Measurements from ENCODE around the gene MTG1.
"Not testable (repeated sequence)": the region's sequence is repeated elsewhere in the genome, so short reads cannot be mapped to it uniquely, and the experiment has no call there.

Gene MTG1

DNA sequence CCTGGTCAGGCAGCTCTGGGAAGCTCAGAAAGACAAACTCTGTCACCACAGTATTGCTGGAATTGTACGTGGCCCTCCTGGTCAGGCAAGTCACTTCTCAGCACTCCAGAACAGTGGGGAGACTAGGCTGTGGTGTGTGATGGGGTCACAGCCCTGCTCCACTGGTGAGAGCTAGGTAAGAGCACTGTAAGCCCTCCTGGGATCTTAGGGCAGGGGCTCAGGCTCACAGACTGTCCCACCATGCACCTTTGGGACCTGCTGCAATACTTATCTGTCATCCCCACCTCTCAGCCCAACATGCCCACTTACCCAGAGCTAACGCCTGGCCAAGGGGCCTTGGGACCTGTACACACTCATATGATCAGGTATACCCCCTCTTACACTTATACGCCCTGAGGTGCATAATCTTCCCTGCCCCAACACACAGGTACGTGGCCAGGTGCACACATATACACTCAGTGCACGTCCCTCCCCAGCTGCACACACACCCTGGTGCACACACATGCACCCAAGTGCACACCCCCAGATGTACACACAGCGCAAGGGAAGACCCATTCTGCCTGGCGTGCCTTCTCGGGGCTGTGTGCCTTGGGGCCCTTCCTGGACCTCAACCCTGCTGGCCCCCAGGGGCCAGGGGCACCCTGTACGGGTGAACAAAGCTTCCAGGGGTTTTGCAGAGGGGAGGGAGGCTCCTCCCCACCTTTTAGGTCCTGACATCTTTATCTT, 38.1 kb downstream of the MTG1 start:
- DNase-seq, result not testable (repeated sequence)

DNA sequence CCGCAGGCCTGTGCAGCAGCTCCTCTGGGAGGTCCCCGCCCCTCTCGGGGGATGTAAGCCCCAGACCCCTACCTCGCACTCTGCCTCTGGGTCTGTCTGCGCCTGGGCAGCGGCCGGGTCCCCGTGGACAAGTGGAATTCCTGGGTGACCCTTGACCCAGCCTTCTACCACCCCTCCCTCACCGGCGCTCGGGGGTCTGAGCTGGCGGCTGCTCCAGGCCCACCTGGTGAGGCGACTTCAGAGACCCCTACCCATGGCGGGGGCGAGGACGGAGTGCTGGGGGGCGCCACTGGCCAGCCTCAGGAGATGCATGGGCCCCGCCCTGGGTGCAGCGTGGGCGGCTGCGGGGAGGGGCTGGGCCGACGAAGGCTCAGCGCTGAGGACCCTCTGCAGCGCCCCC, 38.8 kb downstream of the MTG1 start:
- not testable (repeated sequence) for DNase-seq

DNA sequence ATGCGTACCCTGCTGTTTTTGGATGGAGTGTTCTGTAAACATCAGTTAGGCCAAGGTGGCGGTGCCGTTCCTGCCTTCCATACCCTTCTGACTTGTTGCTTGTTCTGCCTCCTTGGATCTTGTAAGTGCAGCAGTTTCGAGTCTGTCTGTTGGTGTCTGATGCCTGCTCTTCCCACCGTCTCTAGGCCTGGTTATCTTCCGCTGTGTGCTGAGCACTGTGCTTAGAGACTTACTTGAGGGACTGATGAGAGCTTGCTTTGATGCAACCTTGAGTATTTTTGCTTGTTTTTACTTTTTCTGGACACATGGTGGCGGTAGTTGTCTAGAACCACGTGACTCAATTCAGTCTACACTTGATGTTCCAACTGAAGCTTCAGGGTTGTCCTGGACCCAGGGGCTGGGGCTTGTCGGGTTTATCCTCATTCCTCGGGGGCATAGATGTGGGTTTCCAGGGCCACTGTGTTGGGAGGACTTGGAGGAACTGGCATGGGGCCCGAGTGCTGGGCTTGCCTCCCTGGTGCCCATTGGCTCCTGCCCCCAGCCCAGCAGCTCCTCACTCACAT, 44.8 kb downstream of the MTG1 start:
- no peak for DNase-seq

DNA sequence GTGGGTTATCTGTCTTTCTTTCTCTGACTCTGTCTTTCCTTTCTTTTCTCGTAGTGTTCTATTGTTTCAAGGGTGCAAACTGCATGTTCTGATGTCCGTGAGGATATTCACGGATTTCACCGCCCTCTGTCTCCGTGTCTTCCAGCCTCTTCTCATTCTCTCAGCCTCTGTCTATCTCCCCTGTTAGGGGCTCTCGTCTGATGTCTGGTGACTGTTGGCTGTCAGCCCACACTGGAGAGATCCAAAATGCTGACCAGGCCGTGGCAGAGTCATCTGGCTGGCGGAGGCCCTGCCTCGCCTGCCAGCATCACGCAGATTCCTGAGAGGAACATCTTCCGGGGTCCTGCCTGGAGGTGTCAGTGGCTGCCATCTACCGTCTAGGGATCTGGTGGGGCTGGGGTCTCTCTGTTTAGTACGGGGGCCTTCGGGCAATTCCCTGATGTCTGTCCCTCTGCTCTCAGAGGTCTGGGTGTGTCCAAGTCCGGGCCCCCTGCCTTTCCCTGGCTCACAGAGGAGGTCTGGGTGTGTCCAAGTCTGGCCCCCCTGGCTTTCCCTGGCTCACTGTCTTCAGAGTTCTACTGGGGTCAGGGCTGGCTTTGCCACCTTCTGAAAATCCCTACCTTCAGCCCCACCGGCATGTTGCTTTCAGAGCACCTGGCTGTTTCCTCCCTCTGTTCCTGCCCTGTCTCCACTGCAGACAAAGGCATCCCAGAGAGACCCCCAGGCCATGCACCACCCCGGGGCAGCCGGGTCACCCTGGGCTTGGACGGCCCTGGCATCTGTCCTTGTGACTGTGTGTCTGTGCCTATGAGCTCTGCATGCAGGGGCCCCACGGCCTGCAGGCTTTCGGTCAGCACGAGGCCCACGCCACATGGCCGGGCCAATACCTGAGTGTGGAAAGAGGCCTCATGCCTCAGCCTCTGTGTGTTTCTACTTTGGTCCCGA, 45.8 kb downstream of the MTG1 start:
- DNase-seq, result no peak

DNA sequence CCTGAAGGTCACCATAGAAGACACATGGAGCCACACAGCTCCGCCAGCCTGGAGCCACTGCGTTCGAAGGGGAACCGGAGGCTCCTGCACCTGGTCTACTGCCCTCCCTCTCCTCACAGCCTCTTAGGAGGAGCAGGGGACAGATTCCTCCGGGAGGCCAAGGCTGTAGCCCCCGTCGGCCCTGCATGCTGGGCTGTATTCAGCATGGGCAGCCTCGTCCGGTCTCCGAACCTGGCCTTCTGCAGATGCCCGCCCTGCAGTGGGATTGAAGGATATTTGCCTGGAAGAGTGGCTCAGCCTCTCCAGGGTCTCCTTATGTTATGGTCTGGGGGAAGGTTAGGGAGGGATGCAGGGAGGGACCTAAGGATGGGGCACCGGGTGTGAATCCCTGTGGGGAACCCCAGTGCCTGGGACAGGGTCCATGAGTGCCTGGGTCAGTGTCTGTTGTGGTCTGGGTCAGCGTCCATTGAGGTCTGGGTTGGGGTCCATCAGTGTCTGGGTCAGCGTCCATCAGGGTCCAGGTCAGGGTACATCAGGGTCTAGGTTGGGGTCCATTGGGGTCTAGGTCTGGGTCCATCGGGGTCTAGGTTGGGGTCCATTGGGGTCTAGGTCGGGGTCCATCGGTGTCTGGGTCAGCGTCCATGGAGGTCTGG, 46.8 kb downstream of the MTG1 start:
- DNase-seq, result no peak

DNA sequence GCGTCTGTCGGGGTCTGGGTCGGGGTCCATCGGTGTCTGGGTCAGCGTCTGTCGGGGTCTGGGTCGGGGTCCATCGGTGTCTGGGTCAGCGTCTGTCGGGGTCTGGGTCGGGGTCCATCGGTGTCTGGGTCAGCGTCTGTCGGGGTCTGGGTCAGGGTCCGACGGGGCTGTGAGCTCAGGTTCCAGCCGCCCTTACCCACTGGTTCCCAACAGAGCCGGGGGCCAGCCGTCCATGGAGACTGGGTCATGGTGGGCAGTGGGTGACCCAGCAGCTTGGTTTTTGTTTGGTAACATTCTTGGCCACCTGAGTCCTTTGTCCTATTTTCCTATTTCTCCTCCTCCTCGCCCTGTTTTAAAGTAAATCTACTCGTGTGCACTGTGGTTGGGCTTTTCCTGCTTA, 47.4 kb downstream of the MTG1 start:
- not testable (repeated sequence) for DNase-seq

DNA sequence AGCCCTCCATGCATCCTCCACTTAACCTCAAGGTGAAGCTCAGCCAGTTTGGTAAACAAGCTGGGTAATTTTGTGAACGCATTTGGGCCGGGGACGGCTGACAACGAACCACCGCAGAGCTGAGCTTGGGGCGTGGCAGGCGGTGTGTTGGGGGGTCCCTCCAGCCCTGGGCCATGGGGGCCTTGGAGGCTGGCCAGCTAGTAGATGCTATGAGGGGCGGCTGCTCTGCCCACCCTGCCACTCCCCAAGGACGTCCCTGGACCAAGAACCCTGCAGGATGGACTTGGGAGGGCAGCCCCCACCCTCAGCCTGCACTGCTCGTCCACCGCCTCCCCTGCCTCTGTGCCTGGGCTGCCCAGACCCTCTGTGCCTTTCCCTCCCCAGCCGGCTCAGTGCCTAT, 47.8 kb downstream of the MTG1 start:
- no peak for DNase-seq

DNA sequence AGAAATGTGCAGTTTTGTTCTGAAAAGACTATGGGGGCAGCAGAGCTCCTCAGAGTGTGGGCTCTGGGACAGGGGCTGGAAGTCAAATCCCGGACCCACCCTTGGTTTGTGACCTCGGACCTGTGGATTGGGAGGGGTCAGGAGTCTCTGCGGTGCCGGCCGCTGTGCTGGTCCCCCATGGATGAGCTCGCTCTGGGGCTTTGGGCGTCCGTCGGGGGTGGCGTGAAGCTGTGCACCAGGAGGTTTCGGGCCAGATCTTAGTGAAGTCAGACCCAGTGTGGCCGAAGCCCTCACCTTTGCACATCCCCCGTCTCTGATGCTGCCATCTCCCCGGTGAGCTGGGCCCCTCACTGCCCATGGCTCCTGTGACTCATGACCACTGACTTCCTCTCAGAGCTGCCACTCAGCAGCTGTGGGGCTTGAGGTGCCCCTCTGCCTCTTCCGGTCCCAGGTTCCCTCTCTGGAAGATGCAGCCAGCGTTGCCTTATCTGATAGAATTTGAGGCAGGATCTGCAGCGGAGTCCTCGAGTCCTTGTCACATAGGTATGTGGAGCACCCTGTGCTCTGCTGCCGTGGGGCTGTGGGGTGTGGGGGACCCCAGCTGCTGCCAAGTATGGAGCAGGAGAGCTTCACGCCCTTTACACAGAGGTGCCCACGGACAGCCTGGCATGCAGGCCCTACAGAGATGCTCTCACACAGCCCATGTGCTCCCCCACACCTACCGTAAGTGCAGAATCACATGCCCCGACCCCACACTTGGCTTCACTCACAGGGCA, 48.4 kb downstream of the MTG1 start:
- DNase-seq, result no peak

DNA sequence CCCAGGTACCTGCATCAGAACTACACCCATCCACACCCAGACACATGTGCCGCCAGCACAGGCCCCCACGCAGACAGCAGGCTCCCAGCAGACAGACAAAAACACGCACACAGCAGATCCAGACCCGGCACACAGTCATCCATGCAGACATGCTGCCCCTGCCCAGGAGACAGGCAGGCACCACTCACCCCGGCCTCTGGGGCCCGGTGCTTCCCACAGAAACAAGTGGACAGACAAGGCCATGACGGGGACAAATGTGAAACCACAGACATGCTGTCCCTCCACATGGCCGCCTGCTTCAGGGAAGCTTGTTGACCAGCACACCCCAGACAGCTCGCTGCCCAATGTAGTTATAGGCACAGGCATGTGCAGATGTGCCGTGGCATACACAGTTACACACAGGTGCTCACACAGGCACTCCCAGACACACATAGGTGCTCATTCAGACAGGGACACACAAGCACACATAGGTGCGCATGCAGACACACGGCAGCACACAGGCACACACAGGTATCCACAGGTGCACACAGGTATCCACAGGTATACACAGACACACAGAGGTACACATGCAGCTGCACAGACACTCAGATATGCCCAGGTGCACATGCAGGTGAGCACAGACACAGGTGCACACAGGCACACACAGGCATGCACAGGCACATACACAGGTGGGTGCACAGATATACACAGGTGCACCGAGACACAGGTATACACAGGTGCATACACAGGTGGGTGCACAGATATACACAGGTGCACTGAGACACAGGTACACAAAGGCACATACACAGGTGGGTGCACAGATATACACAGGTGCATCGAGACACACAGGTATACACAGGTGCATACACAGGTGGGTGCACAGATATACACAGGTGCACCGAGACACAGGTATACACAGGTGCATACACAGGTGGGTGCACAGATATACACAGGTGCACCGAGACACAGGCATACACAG, 49.3 kb downstream of the MTG1 start:
- no peak for DNase-seq

DNA sequence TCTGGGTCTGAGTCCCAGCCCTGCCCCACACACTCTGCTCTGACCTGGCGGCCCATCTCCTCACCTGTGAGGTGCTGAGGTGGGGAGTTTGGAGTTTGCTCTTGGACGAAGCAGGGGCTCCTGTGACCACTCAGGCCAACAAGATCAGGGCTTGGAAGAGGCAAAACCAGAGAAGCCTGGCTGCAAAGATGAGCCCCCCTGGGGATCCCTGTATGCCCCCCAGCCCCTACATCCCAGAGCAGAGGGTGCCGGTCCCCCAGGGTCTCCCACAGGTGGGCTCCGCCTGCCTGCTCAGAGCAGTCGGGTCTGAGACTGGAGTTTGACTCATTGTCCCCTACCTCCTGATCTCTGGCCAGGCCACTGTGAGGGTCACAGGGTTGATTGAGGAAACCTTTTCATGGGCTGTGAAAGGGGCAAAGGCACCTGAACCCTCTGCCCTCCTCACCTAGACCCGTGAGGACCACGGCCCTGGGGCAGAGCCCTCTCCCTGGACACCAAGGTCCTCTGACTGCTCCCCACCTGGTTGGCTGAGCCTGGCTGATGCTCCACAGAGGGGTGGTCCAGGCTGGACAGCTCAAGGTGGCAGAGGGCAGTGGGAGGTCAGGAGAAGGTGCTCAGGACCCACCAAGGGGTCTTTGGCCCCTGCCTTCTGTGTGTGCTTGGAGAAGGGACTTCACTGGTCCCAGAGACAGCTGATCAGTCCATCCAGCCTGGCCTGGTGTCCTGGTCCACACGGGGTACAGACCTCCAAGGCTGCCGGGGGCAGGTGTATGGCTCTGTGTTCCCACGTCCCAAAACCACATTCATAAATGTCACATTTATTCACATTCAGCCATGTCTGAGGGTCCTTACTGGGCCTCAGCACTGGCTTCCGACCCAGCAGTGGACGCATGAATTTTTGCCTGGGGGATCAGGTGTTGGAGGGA, 50.6 kb downstream of the MTG1 start:
- DNase-seq, result no peak

DNA sequence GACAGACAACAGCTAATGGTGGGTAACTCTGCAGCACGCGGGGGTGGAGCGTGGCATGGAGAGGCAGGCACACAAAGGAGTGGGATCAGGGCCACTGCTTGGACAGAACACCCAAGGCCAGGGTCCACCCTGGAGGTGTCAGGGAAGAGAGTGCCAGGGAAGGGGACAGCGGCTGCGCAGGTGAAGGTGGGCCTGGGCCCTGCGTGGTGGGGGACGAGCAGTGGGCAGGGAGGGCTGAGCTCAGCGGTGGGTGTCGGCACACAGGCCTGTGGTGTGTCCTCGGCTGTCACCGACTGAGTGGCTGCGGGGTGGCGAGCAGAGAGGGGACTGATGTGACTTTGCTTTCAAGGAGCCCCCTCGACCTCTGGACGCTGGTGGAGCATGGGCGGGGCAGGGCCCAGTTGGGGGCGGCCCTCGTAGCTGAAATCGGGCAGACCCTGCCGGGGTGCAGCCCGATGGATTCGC, 51.3 kb downstream of the MTG1 start:
- no peak for DNase-seq

DNA sequence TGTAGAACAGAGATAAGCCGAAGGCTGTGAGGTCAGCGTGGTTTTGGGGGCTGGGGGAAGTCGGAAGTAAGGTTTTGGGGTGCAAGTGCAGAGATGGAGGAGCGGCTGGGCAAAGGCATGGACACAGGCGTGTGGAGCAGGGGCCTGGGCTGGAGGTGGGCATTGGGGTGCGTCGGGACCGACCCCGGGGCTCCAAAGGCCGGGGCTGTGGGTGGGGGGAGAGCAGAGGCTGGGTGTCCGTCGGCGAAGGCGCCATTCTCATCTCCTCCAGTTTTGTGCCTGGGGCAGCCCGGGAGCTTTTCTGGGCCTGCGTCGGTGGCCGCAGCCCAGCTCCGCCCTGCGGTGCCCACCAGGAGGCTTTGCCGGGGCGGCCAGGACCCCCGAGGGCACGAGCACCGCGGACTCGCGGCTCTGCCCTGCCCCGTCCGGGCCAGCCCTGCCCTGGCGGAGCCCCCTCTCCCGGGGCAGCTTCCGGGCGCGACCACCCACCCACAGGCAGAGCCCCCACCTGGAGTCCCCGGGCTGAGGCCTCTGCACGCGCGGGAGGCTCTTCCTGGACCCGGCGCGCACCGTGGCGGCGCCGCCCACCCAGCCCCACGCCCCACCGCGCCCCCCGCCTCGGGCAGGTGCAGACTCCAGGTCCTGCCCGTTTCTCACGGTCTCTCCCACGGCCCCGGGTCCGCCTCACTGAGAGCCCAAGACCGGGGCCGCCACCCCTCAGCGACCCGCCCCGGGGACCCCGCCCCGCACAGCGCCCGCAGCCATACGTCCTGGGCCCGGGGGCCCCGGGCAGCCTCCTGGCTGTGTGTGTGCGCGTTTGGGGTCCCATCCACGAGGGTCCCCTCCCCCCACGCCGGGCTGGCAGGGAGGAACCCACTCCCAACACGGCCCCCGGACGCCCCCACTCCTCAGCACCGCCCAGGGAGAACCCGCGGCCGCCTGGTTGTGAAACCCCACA, 52.1 kb downstream of the MTG1 start:
- DNase-seq, result no peak

DNA sequence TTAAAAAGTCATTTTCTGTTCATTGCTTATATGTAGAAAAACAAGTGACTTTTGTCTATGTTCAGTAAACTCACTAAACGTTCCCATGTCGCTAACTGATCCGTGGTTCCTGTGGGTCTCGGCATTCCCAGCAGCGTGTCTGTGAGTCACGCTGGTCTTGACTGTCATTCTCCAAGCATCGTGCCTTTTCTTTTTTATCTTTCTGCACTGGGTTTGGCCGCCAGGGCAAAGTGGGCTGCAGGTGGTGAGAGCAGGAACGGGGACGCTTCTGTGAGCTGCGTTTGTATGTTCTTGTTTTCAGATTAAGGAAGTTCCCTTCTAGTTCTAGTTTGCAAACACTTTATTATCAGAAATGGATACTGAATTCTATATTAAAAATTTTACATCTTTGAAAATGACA, 53.0 kb downstream of the MTG1 start:
- DNase-seq, result no peak

DNA sequence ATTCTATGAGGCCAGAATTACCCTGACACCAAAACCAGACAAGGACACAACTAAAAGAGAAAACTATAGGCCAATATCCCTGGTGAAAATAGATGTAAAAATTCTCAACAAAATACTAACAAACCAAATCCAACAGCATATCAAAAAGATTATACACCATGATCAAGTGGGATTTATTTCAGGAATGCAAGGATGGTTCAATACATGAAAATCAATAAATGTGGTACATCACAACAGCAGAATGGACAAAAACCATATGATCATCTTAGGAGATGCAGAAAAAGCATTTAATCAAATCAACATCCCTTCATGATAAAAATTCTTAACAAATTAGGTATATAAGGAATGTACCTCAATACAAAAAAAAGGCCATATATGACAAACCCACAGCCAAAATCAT, 54.2 kb downstream of the MTG1 start:
- DNase-seq, result no peak

DNA sequence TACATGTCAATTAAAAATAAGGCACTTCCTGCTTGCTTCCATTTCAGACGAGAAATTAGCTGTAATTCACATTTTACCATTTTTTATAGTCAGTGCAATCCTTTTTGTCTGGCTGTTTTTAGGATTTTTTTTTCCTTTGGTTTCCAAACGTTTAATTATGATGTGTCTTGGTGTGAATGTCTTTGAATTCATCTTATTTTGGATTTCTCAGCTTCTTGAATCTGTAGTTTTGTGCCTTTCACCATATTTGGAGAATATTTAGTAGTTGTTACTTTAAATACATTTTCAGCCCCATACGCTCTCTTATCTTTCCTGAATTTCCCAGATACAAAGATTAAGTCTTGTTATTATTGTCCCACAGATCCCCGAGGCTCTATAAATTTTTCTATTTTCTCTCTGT, 57.4 kb downstream of the MTG1 start:
- no peak for DNase-seq

DNA sequence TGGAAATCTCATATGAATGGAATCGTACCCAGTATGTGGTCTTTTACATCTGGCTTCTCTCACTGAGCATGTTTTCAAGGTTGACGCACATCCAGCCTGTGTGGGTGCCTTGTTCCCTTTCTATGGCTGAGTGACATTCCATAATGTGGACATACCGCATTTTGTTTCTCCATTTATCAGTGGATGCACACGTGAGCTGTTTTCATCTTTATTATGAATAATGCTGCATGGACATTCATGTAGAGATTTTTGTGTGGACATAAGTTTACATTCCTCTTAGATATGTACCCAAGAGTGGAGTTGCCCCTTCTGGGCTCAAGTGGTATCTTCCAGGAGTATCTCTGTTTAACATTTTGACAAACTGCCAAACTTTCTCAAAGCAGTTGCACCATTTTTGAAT, 58.5 kb downstream of the MTG1 start:
- no peak for DNase-seq

DNA sequence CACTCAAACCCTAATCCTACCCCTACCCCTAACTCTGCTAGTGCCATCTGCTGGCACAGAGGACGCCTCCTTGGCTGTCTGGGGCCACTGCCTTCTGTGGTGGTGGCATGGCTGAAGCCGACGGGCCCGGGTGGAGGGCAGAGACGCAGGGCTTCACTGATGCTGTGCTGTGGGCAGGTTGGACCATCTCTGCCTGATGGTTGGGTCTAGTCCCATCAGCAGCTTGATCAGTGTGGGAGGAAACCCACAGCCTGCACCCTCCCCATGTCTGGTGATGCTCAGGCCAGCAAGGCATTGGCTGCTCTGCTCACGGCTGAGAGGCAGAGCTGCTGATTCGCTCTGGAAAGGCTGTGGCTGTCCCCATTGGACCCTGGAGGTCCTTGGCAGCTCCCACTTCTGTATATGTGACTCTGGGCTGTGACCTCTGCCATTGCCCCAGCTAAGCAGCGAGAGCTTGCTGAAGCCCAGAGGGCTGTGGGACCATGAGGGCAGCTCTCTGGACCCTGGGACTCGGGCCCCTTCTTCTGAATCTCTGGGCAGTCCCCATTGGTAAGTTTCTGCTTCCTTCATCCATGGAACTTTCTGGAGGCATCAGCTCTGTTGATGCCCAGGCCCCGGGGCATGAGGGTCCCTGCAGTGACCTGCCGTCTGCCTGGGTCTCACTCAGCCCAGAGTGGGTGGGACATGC, 59.7 kb downstream of the MTG1 start, which contains the start of gene SCART1:
TSS of gene SCART1 (plus strand) at position 430 of the 688 bp plus-strand sequence. CDS start at position 483, 53 bp downstream.
- DNase-seq, result no peak

Data from NCI-H187 (cell line).